Keratinocyte (primary cell): ENCODE results near the gene CD46. TPM values are rescaled to one million over a fixed set of nuclear protein-coding genes. Genes with fewer than 3 reads are reported as not detected.

Experiments used
- DNase-seq: peaks from one replicate; pipeline ENCODE4 v3.0.0-alpha.2; 2011; ENCODE audit warnings: low read depth, missing footprints, low spot score
- FAIRE-seq: peaks from 2 replicates; lab custom pipeline; 2011; peaks lifted over from hg19 to GRCh38; lab: Jason Lieb, UNC
- H2AFZ ChIP-seq: 2 replicates; pipeline ENCODE4 v1.6.0; 2012; ENCODE audit warnings: low read length, control low read depth, inconsistent platforms; ENCODE audit not compliant: control insufficient read depth
- H3K27ac ChIP-seq: 2 replicates; pipeline ENCODE4 v1.5.1; 2011; ENCODE audit warnings: low read length; ENCODE audit not compliant: control insufficient read depth, insufficient read depth
- H3K27me3 ChIP-seq: 3 replicates; pipeline ENCODE4 v1.6.0; 2011; ENCODE audit warnings: low read length; ENCODE audit not compliant: control insufficient read depth, insufficient read depth; ENCODE audit errors: extremely low read depth
- H3K36me3 ChIP-seq, 2 experiments: 2 replicates in 1 of 2; 3 replicates in 1 of 2; pipeline ENCODE4 v1.5.1; 2011; ENCODE audit warnings: low read length in 2 of 2, mild to moderate bottlenecking in 1 of 2; ENCODE audit not compliant: control insufficient read depth in 2 of 2, insufficient read depth in 2 of 2; ENCODE audit errors: extremely low read depth in 1 of 2
- H3K4me1 ChIP-seq: 3 replicates; pipeline ENCODE4 v1.5.1; 2011; ENCODE audit warnings: low read length; ENCODE audit not compliant: control insufficient read depth, insufficient read depth; ENCODE audit errors: extremely low read depth
- H3K4me2 ChIP-seq: 3 replicates; pipeline ENCODE4 v1.6.0; 2011; ENCODE audit warnings: low read depth, low read length; ENCODE audit not compliant: control insufficient read depth, insufficient read depth; ENCODE audit errors: extremely low read depth
- H3K4me3 ChIP-seq, 3 experiments: fragments of 200-600 bp in 1 of 3; sonication (generic) in 1 of 3; 2 replicates in 2 of 3; 3 replicates in 1 of 3; pipeline ENCODE4 v1.5.1; 2011 to 2016; ENCODE audit warnings: low read length in 3 of 3, mild to moderate bottlenecking in 3 of 3, control low read depth in 2 of 3, inconsistent platforms in 1 of 3, low read depth in 1 of 3, mixed read lengths in 1 of 3, mixed run types in 1 of 3, moderate library complexity in 1 of 3; ENCODE audit not compliant: control insufficient read depth in 2 of 3, insufficient read depth in 2 of 3; ENCODE audit errors: extremely low read depth in 1 of 3
- H3K79me2 ChIP-seq: 2 replicates; pipeline ENCODE4 v1.6.0; 2012; ENCODE audit warnings: low read length; ENCODE audit not compliant: control insufficient read depth, insufficient read depth
- H3K9ac ChIP-seq: 3 replicates; pipeline ENCODE4 v1.6.0; 2011; ENCODE audit warnings: low read length; ENCODE audit not compliant: control insufficient read depth, insufficient read depth; ENCODE audit errors: extremely low read depth
- H3K9me1 ChIP-seq: 3 replicates; pipeline ENCODE4 v1.6.0; 2011; ENCODE audit warnings: low read length; ENCODE audit not compliant: control insufficient read depth, insufficient read depth; ENCODE audit errors: extremely low read depth
- H3K9me3 ChIP-seq: 2 replicates; pipeline ENCODE4 v1.5.1; 2012; ENCODE audit warnings: low read depth, low read length; ENCODE audit not compliant: control insufficient read depth
- H4K20me1 ChIP-seq: 3 replicates; pipeline ENCODE4 v1.6.0; 2011; ENCODE audit warnings: low read length; ENCODE audit not compliant: control insufficient read depth, insufficient read depth; ENCODE audit errors: extremely low read depth
- CTCF ChIP-seq, 3 experiments: IDR thresholded peaks in 1 of 3; conservative IDR thresholded peaks in 1 of 3; optimal IDR thresholded peaks in 1 of 3; 2 replicates in 2 of 3; 3 replicates in 1 of 3; pipeline versions ENCODE3 to v1.5.1; 2011; ENCODE audit warnings: low read length in 3 of 3, mild to moderate bottlenecking in 3 of 3, moderate library complexity in 2 of 3, control low read depth in 1 of 3, inconsistent platforms in 1 of 3; ENCODE audit not compliant: insufficient read depth in 2 of 3; ENCODE audit errors: extremely low read depth in 1 of 3
- EZH2 ChIP-seq: IDR thresholded peaks from one replicate; pipeline ENCODE4 v1.6.1; 2012; ENCODE audit warnings: inconsistent platforms, mild to moderate bottlenecking, low read length, moderate library complexity
- dilution Hi-C: fragments of 300-500 bp; cut with MboI; formaldehyde crosslinking; loops from one replicate; pipeline ENCODE4 v1.7.0; 2020; ENCODE audit warnings: low sequenced_read_pairs; ENCODE audit not compliant: extremely low pct_ligation_motif_present
- polyA plus RNA-seq, 5 experiments: library from polyadenylated mRNA; depleted of rRNA in 3 of 5; stranded (reverse) in 3 of 5; stranded (forward) in 1 of 5; unstranded in 1 of 5; fragments of >200 nt; gene quantifications; 1 replicate in 1 of 5; 2 replicates in 3 of 5; 3 replicates in 1 of 5; pipeline versions ENCODE4 v1.2.1 to v1.2.3, GENCODE V29; 2011 to 2012; ENCODE audit warnings: missing spikeins in 2 of 5, low read depth in 1 of 5, low replicate concordance in 1 of 5

The CD46 gene
- polyA plus RNA-seq, 1 donor (not counting 4 experiments of a cell fraction or from before 2014, with no cell fraction given) = 298 TPM

- no peak overlapping the region for H3K9ac ChIP-seq
- H3K4me3 ChIP-seq = no peak overlapping the region
- DNase-seq (no peak), FAIRE-seq (no peak)
- no peak overlapping the region for H3K27ac ChIP-seq
- H3K9me1 ChIP-seq = no peaks in the 10 kb centered on the region
- peaks cover 61% of the 10 kb centered on the region for H3K4me1 ChIP-seq
- peaks cover 78% of the 10 kb centered on the region for H3K79me2 ChIP-seq
- no peak overlapping the region for H2AFZ ChIP-seq
- H3K36me3 ChIP-seq = peaks cover 4 to 8% of the 10 kb centered on the region in 2 experiments
- no peak overlapping the region for H3K4me2 ChIP-seq
- TF ChIP-seq CTCF (optimal IDR thresholded peaks at IDR 0.05 in 1 of 3, IDR thresholded peaks at IDR 0.05 in 1 of 3, conservative IDR thresholded peaks at IDR 0.05 in 1 of 3; ENCODE audit: extremely low read depth in 1 of 3, insufficient read depth in 2 of 3, low read length in 3 of 3) (no peak), EZH2 (no peak)
- dilution Hi-C loops = no loop called here
- no peaks in the 10 kb centered on the region for H4K20me1 ChIP-seq
- no peaks in the 10 kb centered on the region for H3K9me3 ChIP-seq
- H3K27me3 ChIP-seq = no peaks in the 10 kb centered on the region
These were observed 76.2 kb downstream of the CD46 start for GRCh38 chr1:207828046-207828445.

GRCh38 chr1:207828485-207829158 lies 76.8 kb downstream of the CD46 start:
- Histone ChIP-seq H3K27ac (no peak overlapping the region), H3K36me3 (peaks cover 4 to 8% of the 10 kb centered on the region in 2 experiments), H3K4me1 (peaks cover 61% of the 10 kb centered on the region), H3K9ac (no peak overlapping the region), H3K79me2 (peaks cover 77% of the 10 kb centered on the region), H3K9me3 (no peaks in the 10 kb centered on the region), H3K27me3 (no peaks in the 10 kb centered on the region), H3K9me1 (no peaks in the 10 kb centered on the region), H3K4me2 (no peak overlapping the region), H2AFZ (no peak overlapping the region), H4K20me1 (no peaks in the 10 kb centered on the region), H3K4me3 (no peak overlapping the region)
- dilution Hi-C loops = no loop called here
- DNase-seq = peak; percentile 58
- peak; percentile 78 for FAIRE-seq
- peak; percentile 78 to 97 (median 84) for TF ChIP-seq CTCF (optimal IDR thresholded peaks at IDR 0.05 in 1 of 3, IDR thresholded peaks at IDR 0.05 in 1 of 3, conservative IDR thresholded peaks at IDR 0.05 in 1 of 3; ENCODE audit: extremely low read depth in 1 of 3, insufficient read depth in 2 of 3, low read length in 3 of 3)
- TF ChIP-seq EZH2 = no peak
